Measurements from ENCODE around the gene TRAFD1.

DNA sequence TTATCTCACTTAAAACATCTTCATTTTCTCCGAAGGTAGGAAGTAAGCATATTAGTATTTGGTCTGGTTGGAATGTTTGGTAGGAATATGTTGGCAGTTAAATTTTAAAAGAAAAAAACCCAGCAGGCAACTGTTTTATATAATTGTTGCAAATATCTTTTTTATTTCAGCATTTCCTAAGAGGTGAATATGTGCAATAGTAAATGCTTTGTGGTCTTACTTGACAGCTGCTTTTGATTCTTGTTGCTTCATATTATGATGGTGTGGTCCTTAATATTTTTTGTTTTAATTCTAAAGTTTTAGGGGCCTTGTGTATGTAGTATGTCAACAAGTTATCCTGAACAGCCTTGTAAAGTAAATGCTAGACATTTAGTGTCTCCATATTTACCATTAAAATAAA lies 6.3 kb downstream of the TRAFD1 start:
- no peak for TF ChIP-seq LEF1 (IDR thresholded peaks at IDR 0.05; ENCODE audit: borderline replicate concordance)
- TF ChIP-seq HDGF (IDR thresholded peaks at IDR 0.05; ENCODE audit: borderline replicate concordance) = no peak
- no peak for TF ChIP-seq SP1 (IDR thresholded peaks at IDR 0.05)
- TF ChIP-seq TARDBP (IDR thresholded peaks at IDR 0.05) = no peak
- no peak for TF ChIP-seq SUZ12 (IDR thresholded peaks at IDR 0.05)
- TF ChIP-seq ELF4 (IDR thresholded peaks at IDR 0.05) = no peak

Measured in HEK293T (cell line).